ENCODE measurements around the gene CDK5RAP3.
A peak's percentile ranks its signal among the peaks of the same experiment; 100 is the strongest.

CDK5RAP3 gene

GRCh38 chr17:48023400-48024148 lies 52.7 kb downstream of the CDK5RAP3 start:
- Histone ChIP-seq H3K27me3 (ENCODE audit: insufficient read depth, low read length, poor library complexity, severe bottlenecking) (no peaks in the 10 kb centered on the region), H2AFZ (ENCODE audit: low read length) (peak overlapping the region; percentile 76), H4K20me1 (ENCODE audit: insufficient read depth, low read length, poor library complexity, severe bottlenecking) (peaks cover 5% of the 10 kb centered on the region), H3K4me1 (ENCODE audit: insufficient read depth, low read length, poor library complexity, severe bottlenecking) (peaks cover 26% of the 10 kb centered on the region), H3K9me3 (ENCODE audit: insufficient read depth, low read depth, low read length) (no peaks in the 10 kb centered on the region), H3K79me2 (ENCODE audit: insufficient read depth, low read length) (no peaks in the 10 kb centered on the region), H3K4me2 (ENCODE audit: low read depth, low read length, poor library complexity, severe bottlenecking) (peak overlapping the region; percentile 82), H3K36me3 (ENCODE audit: insufficient read depth, low read length) (no peaks in the 10 kb centered on the region), H3K9ac (ENCODE audit: low read depth, low read length, poor library complexity, severe bottlenecking) (peak overlapping the region; percentile 47), H3F3A (ENCODE audit: low read depth) (no peaks in the 10 kb centered on the region), H3K4me3 (ENCODE audit: low read length, poor library complexity, severe bottlenecking) (peak overlapping the region; percentile 72), H3K9me2 (replicated peaks; ENCODE audit: low read depth, low read length) (no peaks in the 10 kb centered on the region)
- TF ChIP-seq CTCF (conservative IDR thresholded peaks at IDR 0.05; ENCODE audit: low read length) (peak; percentile 40), EZH2phosphoT487 (IDR thresholded peaks at IDR 0.05; ENCODE audit: borderline replicate concordance) (no peak)

- TF ChIP-seq EZH2phosphoT487 (IDR thresholded peaks at IDR 0.05; ENCODE audit: borderline replicate concordance) (no peak), CTCF (conservative IDR thresholded peaks at IDR 0.05; ENCODE audit: low read length) (no peak)
- peak overlapping the region; percentile 76; the same call in 1 of the 2 replicates for H2AFZ ChIP-seq (ENCODE audit: low read length)
- no peaks in the 10 kb centered on the region for H3F3A ChIP-seq (ENCODE audit: low read depth)
- peak overlapping the region; percentile 82 for H3K4me2 ChIP-seq (ENCODE audit: low read depth, low read length, poor library complexity, severe bottlenecking)
- H3K4me1 ChIP-seq (ENCODE audit: insufficient read depth, low read length, poor library complexity, severe bottlenecking): peaks cover 26% of the 10 kb centered on the region
- peak overlapping the region; percentile 47 for H3K9ac ChIP-seq (ENCODE audit: low read depth, low read length, poor library complexity, severe bottlenecking)
- peaks cover 5% of the 10 kb centered on the region for H4K20me1 ChIP-seq (ENCODE audit: insufficient read depth, low read length, poor library complexity, severe bottlenecking)
- peak overlapping the region; percentile 72 for H3K4me3 ChIP-seq (ENCODE audit: low read length, poor library complexity, severe bottlenecking)
- no peaks in the 10 kb centered on the region for H3K79me2 ChIP-seq (ENCODE audit: insufficient read depth, low read length)
- H3K27me3 ChIP-seq (ENCODE audit: insufficient read depth, low read length, poor library complexity, severe bottlenecking): no peaks in the 10 kb centered on the region
- H3K36me3 ChIP-seq (ENCODE audit: insufficient read depth, low read length): no peaks in the 10 kb centered on the region
- no peaks in the 10 kb centered on the region for H3K9me2 ChIP-seq (replicated peaks; ENCODE audit: low read depth, low read length)
- no peaks in the 10 kb centered on the region for H3K9me3 ChIP-seq (ENCODE audit: insufficient read depth, low read depth, low read length)
Measured at GRCh38 chr17:48024149-48025039, 53.5 kb downstream of the CDK5RAP3 start.

GRCh38 chr17:48025040-48025903 lies 54.4 kb downstream of the CDK5RAP3 start:
- no peaks in the 10 kb centered on the region for H3K27me3 ChIP-seq (ENCODE audit: insufficient read depth, low read length, poor library complexity, severe bottlenecking)
- H3K79me2 ChIP-seq (ENCODE audit: insufficient read depth, low read length): no peaks in the 10 kb centered on the region
- H3K4me2 ChIP-seq (ENCODE audit: low read depth, low read length, poor library complexity, severe bottlenecking): peak overlapping the region; percentile 99
- H3K9ac ChIP-seq (ENCODE audit: low read depth, low read length, poor library complexity, severe bottlenecking): no peak overlapping the region
- peak overlapping the region; percentile 82 for H2AFZ ChIP-seq (ENCODE audit: low read length)
- peak; percentile 76 for TF ChIP-seq CTCF (conservative IDR thresholded peaks at IDR 0.05; ENCODE audit: low read length)
- no peak for TF ChIP-seq EZH2phosphoT487 (IDR thresholded peaks at IDR 0.05; ENCODE audit: borderline replicate concordance)
- peak overlapping the region; percentile 75 for H3K4me3 ChIP-seq (ENCODE audit: low read length, poor library complexity, severe bottlenecking)
- peaks cover 26% of the 10 kb centered on the region for H3K4me1 ChIP-seq (ENCODE audit: insufficient read depth, low read length, poor library complexity, severe bottlenecking)
- H4K20me1 ChIP-seq (ENCODE audit: insufficient read depth, low read length, poor library complexity, severe bottlenecking): peaks cover 5% of the 10 kb centered on the region
- no peaks in the 10 kb centered on the region for H3K9me3 ChIP-seq (ENCODE audit: insufficient read depth, low read depth, low read length)
- no peaks in the 10 kb centered on the region for H3K9me2 ChIP-seq (replicated peaks; ENCODE audit: low read depth, low read length)
- no peaks in the 10 kb centered on the region for H3K36me3 ChIP-seq (ENCODE audit: insufficient read depth, low read length)
- no peaks in the 10 kb centered on the region for H3F3A ChIP-seq (ENCODE audit: low read depth)

Data from Loucy (cell line).